Measurements from ENCODE around the gene FBXL17.

FBXL17 gene

DNA sequence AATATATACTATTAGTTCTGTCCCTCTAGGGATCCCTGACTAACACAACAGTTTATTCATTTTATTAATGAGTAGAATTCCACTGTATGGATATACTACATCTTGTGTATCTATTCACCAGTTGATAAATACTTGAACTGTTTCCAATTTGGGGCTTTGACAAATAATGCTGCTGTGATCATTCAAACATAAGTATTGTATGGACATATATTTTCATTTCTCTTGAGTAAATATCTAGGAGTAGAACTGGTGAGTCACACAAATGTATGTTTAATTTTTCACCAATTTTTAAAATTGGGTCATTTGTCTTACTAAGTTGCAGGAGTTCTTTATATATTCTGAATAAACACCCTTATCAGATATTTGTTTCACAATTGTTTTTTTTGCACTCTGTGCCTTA lies 149.1 kb downstream of the FBXL17 start:
- Histone ChIP-seq H3K36me3 (ENCODE audit: insufficient read depth, low read length) (no peaks in the 10 kb centered on the region), H3K9me3 (ENCODE audit: control insufficient read depth, insufficient read depth, low read length) (no peaks in the 10 kb centered on the region; the same call in 1 of the 2 replicates), H3K9ac (ENCODE audit: low read depth, low read length) (no peak overlapping the region), H3K4me1 (ENCODE audit: insufficient read depth, low read length) (peaks cover 10% of the 10 kb centered on the region; the same call in 1 of the 2 replicates)

DNA sequence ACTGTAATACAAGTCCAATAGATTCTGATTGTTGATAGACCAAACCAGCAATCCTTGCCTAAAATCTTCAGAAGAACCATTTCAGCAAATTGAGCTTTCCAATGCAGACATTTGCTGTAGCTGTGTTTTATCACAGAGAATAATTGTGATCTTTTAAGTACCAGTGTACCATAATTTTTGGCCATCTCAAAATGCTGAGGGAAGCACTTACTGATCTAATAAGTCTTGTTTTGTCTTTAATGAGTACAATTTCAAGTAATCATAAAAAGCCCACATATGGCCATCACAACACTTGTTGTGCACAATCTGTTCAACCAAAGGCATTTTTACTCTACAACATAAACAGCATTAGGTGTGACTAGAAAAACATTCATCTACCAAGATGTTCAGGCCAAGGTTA lies 159.9 kb downstream of the FBXL17 start:
- H3K9me3 ChIP-seq (ENCODE audit: control insufficient read depth, insufficient read depth, low read length): no peaks in the 10 kb centered on the region
- H3K4me1 ChIP-seq (ENCODE audit: insufficient read depth, low read length): no peaks in the 10 kb centered on the region
- no peaks in the 10 kb centered on the region for H3K36me3 ChIP-seq (ENCODE audit: insufficient read depth, low read length)
- H3K9ac ChIP-seq (ENCODE audit: low read depth, low read length): no peak overlapping the region

DNA sequence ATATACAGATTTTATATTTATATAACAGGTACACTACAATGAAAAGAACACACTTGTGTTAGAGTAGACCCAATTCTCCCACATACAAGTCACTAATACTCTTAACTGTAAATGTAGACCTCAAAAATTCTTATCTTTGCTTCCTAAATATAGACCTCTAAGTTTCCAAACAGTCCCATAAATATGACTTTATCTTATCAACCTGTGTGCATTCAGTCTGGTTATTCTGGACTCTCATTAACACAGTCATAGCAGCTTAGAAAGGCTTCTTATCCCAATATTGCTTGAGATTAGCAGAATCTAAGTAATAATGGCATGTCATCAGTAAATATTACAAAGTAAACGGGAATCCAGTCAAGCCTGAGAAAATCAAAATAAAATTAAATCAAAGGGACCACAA lies 161.1 kb downstream of the FBXL17 start:
- no peaks in the 10 kb centered on the region for H3K9me3 ChIP-seq (ENCODE audit: control insufficient read depth, insufficient read depth, low read length)
- no peak overlapping the region for H3K9ac ChIP-seq (ENCODE audit: low read depth, low read length)
- no peaks in the 10 kb centered on the region for H3K4me1 ChIP-seq (ENCODE audit: insufficient read depth, low read length)
- no peaks in the 10 kb centered on the region for H3K36me3 ChIP-seq (ENCODE audit: insufficient read depth, low read length)

DNA sequence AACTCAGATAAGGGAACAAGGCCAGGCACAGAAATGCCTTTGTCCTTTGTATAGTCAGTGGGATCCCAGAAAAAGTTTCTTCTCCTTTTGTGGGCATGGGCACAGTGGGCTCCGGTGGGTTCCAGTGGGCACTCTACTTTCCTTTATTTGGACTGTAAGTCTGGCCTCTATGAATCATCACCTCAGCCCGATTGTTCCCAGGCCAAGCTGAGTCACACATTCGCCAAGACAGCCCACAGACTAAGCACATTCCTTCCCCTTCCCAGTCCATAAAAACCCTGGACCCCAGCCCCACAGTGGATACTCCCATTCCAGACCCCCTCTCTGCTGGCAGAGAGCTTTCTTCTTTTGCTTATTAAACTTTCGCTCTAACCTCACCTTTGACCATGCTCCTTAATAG lies 165.0 kb downstream of the FBXL17 start:
- Histone ChIP-seq H3K36me3 (ENCODE audit: insufficient read depth, low read length) (no peaks in the 10 kb centered on the region), H3K9me3 (ENCODE audit: control insufficient read depth, insufficient read depth, low read length) (no peaks in the 10 kb centered on the region), H3K9ac (ENCODE audit: low read depth, low read length) (no peak overlapping the region), H3K4me1 (ENCODE audit: insufficient read depth, low read length) (peaks cover 3% of the 10 kb centered on the region; the same call in 1 of the 2 replicates)

DNA sequence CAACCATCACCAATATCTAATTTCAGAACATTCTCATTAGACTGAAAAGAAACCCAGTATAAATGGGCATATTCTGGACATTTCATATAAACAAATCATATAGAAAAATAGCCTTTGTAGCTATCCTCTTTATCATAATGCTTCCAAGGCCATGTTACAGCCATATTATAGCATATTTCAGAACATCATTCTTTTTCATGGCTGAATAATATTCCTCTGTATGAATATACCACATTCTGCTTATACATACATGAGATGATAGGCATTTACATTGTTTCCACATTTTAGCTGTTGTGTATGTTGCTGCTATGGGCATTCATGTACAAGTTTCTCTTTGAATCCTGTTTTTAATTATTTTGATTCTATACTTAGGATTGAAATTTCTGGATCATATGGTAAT lies 167.0 kb downstream of the FBXL17 start:
- no peak overlapping the region for H3K9ac ChIP-seq (ENCODE audit: low read depth, low read length)
- H3K4me1 ChIP-seq (ENCODE audit: insufficient read depth, low read length): peaks cover 3% of the 10 kb centered on the region; the same call in 1 of the 2 replicates
- no peaks in the 10 kb centered on the region for H3K36me3 ChIP-seq (ENCODE audit: insufficient read depth, low read length)
- no peaks in the 10 kb centered on the region for H3K9me3 ChIP-seq (ENCODE audit: control insufficient read depth, insufficient read depth, low read length)

DNA sequence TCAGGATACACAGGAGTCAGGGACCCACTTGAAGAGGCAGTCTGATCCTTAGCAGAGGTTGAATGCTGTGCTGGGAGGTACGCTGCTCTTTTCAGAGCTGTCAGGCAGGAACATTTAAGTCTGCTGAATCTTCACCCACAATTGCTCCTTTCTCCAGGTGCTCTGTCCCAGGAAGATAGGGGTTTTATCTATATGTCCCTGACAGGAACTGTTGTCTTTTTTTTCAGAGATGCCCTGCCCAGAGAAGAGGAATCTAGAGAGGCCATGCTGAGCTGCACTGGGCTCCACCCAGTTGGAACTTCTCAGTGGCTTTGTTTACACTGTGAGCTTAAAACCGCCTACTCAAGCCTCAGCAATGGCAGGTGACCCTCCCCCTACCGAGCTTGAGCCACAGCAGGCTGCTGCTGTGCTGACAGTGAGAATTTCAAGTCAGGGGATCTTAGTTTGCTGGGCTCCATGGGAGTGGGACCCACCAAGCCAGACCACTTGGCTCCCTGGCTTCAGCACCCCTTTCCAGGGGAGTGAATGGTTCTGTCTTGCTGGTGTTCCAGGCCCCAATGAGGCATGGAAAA lies 169.0 kb downstream of the FBXL17 start:
- Histone ChIP-seq H3K9me3 (ENCODE audit: control insufficient read depth, insufficient read depth, low read length) (no peaks in the 10 kb centered on the region), H3K4me1 (ENCODE audit: insufficient read depth, low read length) (peaks cover 3% of the 10 kb centered on the region; the same call in 1 of the 2 replicates), H3K36me3 (ENCODE audit: insufficient read depth, low read length) (no peaks in the 10 kb centered on the region), H3K9ac (ENCODE audit: low read depth, low read length) (no peak overlapping the region; the same call in 1 of the 2 replicates)

DNA sequence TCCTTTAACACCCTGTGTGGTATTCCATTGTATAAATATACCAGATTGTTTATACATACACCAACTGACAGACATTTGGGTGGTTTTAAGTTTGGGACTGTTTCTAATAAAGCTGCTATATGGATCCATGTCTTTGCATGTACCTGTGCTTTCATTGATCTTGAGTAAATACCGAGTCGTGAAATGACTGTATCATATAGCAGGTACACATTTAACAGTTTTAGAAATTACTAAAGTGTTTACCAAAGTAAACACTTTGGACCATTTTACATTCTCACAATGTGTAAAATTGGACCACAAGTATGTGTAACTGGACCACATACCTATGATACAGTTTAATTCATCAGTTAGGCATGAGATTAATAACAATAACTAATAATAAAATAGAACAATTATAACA lies 175.2 kb downstream of the FBXL17 start:
- no peaks in the 10 kb centered on the region for H3K9me3 ChIP-seq (ENCODE audit: control insufficient read depth, insufficient read depth, low read length)
- H3K9ac ChIP-seq (ENCODE audit: low read depth, low read length): no peak overlapping the region
- no peaks in the 10 kb centered on the region for H3K36me3 ChIP-seq (ENCODE audit: insufficient read depth, low read length)
- H3K4me1 ChIP-seq (ENCODE audit: insufficient read depth, low read length): no peaks in the 10 kb centered on the region

DNA sequence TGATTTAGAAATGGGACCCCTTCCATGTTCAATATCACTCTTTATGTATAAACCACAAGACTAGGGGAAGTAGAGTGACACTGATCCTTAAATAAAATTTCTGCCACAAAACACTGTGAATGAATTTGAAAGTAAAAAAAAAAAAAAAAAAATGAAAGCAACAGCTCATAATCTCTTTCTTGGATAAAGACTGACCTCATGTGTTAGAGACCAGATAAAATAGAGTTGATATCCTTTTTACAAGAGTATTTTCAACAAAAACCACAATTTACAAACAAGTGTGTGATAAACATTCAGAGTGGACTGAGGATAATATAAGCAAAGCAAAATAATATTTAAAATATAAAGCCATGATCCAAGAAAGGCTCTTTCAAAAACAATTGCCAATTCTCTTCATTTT lies 180.2 kb downstream of the FBXL17 start:
- H3K9me3 ChIP-seq (ENCODE audit: control insufficient read depth, insufficient read depth, low read length): no peaks in the 10 kb centered on the region
- H3K36me3 ChIP-seq (ENCODE audit: insufficient read depth, low read length): no peaks in the 10 kb centered on the region

DNA sequence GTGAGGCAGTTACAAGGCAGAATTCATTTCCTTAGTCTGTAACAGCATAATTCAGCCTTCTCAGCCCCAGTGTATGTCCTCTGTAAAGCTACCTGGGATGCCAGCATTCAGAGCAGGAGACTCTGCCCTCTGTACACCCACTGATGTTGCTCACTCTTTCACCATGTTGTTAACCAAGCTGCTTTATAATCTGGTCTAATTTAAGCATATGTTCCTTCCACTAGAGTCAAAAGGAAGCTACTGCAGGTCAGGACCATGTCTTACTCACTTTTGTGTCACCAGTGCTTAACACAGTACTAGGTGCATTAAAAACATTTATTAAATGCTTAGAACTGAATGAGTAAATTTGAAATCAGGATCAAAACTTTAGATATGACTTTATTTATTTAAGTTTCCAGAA lies 185.6 kb downstream of the FBXL17 start:
- no peaks in the 10 kb centered on the region for H3K9me3 ChIP-seq (ENCODE audit: control insufficient read depth, insufficient read depth, low read length)
- no peak overlapping the region for H3K9ac ChIP-seq (ENCODE audit: low read depth, low read length)
- H3K36me3 ChIP-seq (ENCODE audit: insufficient read depth, low read length): no peaks in the 10 kb centered on the region
- no peaks in the 10 kb centered on the region for H3K4me1 ChIP-seq (ENCODE audit: insufficient read depth, low read length)

More for the DNA sequence above, 180.2 kb downstream of the FBXL17 start:
- no peaks in the 10 kb centered on the region for H3K4me1 ChIP-seq (ENCODE audit: insufficient read depth, low read length)
- no peak overlapping the region for H3K9ac ChIP-seq (ENCODE audit: low read depth, low read length)

DNA sequence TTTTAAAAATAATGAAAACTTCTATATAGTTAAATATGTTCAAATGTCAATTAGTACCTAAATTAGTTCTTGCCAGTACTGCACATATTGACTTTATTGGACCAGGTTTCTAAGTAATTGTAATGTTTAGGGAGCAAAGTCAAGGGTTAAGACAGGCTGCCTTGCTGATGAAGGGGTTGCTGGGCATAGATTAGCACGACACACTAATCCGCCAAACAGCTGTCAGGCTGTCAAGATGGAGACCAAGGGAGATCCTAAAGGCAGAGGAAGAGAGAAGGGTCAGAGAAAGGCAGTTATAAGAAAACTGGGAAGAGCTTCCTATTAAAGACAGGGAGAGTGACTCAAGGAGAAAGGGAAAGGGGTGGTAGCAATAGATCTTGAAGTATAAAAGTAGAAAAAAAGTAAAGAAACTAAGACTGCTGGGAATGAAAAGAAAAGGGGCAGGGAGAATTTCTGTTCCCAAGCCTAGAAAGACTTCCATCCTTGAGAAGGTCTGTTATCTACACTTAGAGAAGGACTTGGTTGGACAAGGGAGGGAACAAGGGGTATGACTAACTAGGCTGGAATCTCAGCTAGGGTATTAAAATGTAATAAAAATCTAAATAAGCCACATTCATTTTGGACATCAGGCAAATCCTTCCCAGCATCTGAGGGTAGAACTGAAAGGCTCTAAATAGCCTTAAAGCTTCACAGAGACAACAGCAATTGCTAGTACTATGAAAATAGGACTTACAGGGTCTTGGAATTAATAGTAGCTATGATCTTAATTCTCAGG lies 188.7 kb downstream of the FBXL17 start:
- no peaks in the 10 kb centered on the region for H3K4me1 ChIP-seq (ENCODE audit: insufficient read depth, low read length)
- H3K36me3 ChIP-seq (ENCODE audit: insufficient read depth, low read length): no peaks in the 10 kb centered on the region
- no peaks in the 10 kb centered on the region for H3K9me3 ChIP-seq (ENCODE audit: control insufficient read depth, insufficient read depth, low read length)
- H3K9ac ChIP-seq (ENCODE audit: low read depth, low read length): no peak overlapping the region

DNA sequence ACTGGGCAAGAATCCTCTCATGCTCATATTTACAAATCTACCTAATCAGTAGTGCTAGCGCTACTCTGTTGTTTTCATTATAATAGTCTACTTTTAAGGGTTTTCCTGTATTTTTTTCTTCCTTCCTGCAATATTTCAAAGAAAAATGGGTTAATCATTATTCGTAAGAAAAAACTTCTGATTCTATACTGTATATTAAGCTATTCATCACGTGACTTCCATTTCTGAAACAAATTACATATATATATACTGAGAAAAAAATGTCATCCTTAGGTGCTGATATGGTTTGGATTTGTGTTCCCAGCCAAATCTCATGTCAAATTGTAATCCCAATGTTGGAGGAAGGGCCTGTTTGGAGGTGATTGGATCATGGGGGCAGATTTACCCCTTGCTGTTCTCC lies 197.0 kb downstream of the FBXL17 start:
- H3K9me3 ChIP-seq (ENCODE audit: control insufficient read depth, insufficient read depth, low read length): no peaks in the 10 kb centered on the region
- H3K4me1 ChIP-seq (ENCODE audit: insufficient read depth, low read length): no peaks in the 10 kb centered on the region
- no peak overlapping the region for H3K9ac ChIP-seq (ENCODE audit: low read depth, low read length)
- no peaks in the 10 kb centered on the region for H3K36me3 ChIP-seq (ENCODE audit: insufficient read depth, low read length)

DNA sequence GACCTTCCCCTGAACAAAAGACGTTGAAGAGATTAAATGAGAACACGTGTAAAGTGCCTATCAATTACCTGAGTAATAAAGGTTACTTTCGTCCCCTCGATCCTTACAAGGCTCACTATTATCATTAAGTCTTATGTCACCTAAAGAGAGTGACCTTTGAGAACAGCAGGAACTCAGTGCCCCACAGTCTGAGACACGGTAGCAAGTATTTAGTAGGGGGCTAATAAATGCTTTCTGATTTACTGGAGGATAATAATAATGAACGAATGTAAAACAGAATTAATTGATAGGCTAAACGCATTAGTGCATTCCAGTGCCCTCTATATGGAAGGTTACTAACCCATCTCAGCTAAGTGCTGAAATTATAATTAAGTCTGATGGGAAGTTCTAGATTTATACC lies 199.9 kb downstream of the FBXL17 start:
- H3K4me1 ChIP-seq (ENCODE audit: insufficient read depth, low read length): no peaks in the 10 kb centered on the region
- H3K9ac ChIP-seq (ENCODE audit: low read depth, low read length): no peak overlapping the region
- no peaks in the 10 kb centered on the region for H3K9me3 ChIP-seq (ENCODE audit: control insufficient read depth, insufficient read depth, low read length)
- H3K36me3 ChIP-seq (ENCODE audit: insufficient read depth, low read length): no peaks in the 10 kb centered on the region

DNA sequence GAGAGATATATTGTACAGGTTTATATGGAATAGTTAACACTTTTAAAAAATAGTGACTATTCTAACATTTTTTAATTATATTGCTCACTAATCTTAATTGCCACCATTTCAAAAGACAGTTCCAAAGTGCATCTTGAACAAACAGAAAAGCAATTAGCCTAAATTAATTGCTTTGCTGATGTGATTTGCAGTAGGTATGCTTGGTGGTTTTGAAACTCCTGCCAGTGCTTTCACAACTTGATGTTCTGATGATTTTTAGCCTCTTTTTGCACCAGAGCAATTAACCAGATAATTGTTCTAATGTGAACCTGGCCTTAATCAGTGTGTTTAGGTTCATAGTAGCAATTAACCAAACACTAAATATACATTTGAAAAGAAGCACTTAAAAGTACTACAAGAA lies 207.6 kb downstream of the FBXL17 start:
- Histone ChIP-seq H3K9me3 (ENCODE audit: control insufficient read depth, insufficient read depth, low read length) (no peaks in the 10 kb centered on the region), H3K36me3 (ENCODE audit: insufficient read depth, low read length) (no peaks in the 10 kb centered on the region), H3K9ac (ENCODE audit: low read depth, low read length) (no peak overlapping the region), H3K4me1 (ENCODE audit: insufficient read depth, low read length) (no peaks in the 10 kb centered on the region)

DNA sequence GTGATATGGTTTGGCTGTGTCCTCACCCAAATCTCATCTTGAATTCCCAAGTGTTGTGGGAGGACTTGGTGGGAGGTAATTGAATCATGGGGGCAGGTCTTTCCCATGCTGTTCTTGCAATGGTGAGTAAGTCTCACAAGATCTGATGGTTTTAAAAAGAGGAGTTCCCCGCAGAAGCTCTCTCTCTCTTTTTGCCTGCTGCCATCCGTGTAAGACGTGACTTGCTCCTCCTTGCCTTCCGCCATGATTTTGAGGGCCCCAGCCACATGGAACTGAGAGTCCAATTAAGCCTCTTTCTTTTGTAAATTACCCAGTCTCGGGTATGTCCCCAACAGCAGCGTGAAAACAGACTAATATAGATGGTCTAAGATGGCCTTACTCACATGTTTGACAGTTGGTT lies 210.1 kb downstream of the FBXL17 start:
- H3K36me3 ChIP-seq (ENCODE audit: insufficient read depth, low read length): no peaks in the 10 kb centered on the region
- H3K9ac ChIP-seq (ENCODE audit: low read depth, low read length): no peak overlapping the region
- H3K4me1 ChIP-seq (ENCODE audit: insufficient read depth, low read length): no peaks in the 10 kb centered on the region
- no peaks in the 10 kb centered on the region for H3K9me3 ChIP-seq (ENCODE audit: control insufficient read depth, insufficient read depth, low read length)

DNA sequence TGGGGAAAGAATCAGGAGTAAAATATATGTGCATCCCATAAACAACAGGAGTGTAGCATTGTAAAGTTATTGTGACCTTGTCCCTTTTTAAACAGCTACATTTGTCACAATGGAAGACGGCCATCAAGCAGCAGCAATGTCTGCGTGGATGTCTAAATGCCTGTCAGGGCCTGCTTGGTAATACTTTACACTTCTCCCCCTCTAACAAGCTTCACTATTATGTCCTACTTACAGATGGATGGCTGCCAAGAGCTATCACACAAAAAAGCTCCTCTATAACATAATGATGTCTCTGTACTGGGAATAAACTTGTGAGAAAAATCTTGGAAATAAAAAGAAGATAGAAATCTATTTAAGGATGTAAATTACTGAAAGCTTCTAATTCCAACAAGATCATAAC lies 213.0 kb downstream of the FBXL17 start:
- Histone ChIP-seq H3K9me3 (ENCODE audit: control insufficient read depth, insufficient read depth, low read length) (no peaks in the 10 kb centered on the region), H3K9ac (ENCODE audit: low read depth, low read length) (no peak overlapping the region), H3K4me1 (ENCODE audit: insufficient read depth, low read length) (no peaks in the 10 kb centered on the region), H3K36me3 (ENCODE audit: insufficient read depth, low read length) (no peaks in the 10 kb centered on the region)

Measured in ES-I3 (cell line).